AG09319 (cell line): ENCODE results near the gene ANKRD6.
A peak's percentile ranks its signal among the peaks of the same experiment; 100 is the strongest.
"Not testable (repeated sequence)": the region's sequence is repeated elsewhere in the genome, so short reads cannot be mapped to it uniquely, and the experiment has no call there.

Source experiments
- DNase-seq: peaks from one replicate; pipeline ENCODE4 v3.0.0-alpha.2; 2010; ENCODE audit warnings: low read depth; ENCODE audit errors: extremely low read depth
- TF ChIP-seq, protein P1 (sequence below): IDR thresholded peaks from 2 replicates; pipeline ENCODE4 v1.5.1; 2011; ENCODE audit warnings: low read depth, mild to moderate bottlenecking, inconsistent platforms, low read length, moderate library complexity

ANKRD6 gene

DNA sequence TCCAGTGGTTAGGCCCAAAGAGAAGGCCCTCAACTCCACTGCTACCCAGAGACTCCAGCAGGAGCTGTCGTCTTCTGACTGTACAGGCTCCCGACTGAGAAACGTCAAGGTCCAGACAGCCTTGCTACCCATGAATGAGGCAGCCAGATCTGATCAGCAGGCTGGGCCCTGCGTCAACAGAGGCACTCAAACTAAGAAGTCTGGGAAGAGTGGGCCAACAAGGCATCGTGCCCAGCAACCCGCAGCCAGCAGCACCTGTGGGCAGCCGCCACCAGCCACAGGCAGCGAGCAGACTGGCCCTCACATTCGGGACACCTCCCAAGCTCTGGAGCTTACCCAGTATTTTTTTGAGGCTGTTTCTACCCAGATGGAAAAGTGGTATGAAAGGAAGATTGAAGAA is 197.5 kb downstream of the ANKRD6 start:
- TF ChIP-seq, protein P1, sequence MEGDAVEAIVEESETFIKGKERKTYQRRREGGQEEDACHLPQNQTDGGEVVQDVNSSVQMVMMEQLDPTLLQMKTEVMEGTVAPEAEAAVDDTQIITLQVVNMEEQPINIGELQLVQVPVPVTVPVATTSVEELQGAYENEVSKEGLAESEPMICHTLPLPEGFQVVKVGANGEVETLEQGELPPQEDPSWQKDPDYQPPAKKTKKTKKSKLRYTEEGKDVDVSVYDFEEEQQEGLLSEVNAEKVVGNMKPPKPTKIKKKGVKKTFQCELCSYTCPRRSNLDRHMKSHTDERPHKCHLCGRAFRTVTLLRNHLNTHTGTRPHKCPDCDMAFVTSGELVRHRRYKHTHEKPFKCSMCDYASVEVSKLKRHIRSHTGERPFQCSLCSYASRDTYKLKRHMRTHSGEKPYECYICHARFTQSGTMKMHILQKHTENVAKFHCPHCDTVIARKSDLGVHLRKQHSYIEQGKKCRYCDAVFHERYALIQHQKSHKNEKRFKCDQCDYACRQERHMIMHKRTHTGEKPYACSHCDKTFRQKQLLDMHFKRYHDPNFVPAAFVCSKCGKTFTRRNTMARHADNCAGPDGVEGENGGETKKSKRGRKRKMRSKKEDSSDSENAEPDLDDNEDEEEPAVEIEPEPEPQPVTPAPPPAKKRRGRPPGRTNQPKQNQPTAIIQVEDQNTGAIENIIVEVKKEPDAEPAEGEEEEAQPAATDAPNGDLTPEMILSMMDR, result no peak

DNA sequence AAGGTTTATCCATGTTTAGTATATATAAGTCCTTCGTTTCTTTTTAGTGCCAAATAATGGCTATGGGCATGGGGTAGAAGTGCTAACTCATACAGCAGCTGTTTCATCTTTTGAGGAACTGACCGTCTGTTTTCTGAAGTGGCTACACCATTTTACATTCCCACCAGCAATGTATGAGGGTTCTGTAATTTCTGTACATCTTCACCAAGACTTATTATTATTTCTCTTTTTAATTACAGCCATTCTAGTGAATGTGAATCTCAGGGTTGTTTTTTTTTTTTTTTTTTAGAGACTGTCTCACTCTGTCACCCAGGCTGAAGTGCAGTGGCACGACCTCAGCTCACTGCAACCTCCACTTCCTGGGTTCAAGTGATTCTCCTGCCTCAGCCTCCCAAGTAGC is 203.5 kb downstream of the ANKRD6 start:
- DNase-seq, result not testable (repeated sequence)

More for the DNA sequence above, 197.5 kb downstream of the ANKRD6 start:
- no peak for DNase-seq

DNA sequence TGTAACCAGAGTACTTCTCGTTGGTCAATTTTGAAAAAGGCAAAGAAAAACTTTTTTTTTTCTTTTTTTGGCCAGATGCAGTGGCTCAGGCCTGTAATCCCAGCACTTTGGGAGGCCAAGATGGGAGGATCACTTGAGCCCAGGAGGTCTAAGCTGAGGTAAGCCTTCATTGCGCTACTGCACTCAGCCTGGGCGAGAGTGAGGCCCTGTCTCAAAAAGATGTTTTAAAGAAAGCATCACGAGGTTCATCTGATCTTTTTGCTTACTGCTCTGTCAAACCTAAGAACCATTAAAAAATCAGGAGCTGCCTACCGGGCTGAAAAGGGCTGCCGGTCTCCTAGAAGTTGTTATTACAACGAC is 205.0 kb downstream of the ANKRD6 start:
- TF ChIP-seq, protein P1, result no peak
- DNase-seq, result no peak

DNA sequence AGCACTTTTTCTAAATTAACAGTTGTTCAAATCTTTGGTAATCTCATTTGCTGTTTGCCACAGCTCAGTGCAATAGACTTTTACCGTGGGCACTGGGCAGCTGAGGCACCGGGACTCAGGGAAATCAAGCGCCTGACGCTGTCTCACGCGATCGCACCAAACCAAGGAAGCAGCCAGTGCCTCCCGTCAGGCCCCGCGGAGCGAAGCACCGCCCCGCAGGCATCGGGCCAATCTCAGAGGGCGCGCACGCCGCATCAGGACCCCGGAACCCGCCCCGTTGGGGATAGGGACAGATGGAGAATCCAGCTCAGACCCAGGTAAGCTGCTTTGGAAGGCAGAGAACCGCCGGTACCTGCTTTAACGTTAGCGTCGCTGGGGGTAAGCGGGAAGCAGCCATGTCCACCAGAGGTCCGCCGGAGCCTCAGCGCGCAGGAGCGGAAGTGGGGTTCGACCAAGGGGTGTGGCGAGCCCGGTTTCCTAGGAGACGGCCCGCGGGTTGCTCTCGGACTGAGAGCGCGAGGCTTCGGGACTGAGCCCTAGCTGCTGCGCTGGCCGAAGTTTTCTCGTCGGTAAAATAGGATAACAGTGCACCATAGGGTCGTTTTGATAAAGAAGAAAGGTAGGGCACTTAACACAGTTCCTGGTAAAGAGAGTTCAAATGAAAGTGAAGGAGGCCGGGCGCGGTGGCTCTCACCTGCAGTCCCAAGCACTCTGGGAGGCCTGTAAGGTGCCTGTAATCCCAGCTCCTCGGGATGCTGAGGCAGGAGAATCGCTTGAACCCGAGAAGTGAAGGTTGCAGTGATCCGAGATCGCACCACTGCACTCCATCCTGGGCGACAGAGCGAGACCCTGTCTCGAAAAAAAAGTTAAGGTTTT is 205.6 kb downstream of the ANKRD6 start, which contains the start of gene LYRM2:
TSS of gene LYRM2 (minus strand) at position 428 of the 876 bp plus-strand sequence. CDS start at position 397, 31 bp downstream.
- DNase-seq, result peak; percentile 76
- TF ChIP-seq, protein P1, result peak; percentile 5

DNA sequence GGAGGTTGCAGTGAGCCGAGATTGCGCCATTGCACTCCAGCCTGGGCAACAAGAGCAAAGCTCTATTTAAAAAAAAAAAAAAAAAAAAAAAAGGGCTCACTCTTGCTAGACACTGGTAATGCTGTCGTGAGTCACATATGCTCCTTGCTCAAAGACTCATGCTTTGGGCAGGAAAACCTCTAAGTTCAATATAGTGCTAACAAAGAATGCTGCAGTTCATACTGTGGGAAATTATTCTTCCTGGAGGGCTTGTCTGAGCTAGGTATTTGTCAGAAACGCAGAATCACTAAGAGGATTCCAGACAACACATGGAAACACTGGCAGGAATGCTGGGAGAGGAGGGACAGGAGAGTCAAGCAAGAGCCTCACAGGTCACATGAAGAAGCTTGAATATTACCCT is 207.9 kb downstream of the ANKRD6 start:
- no peak for DNase-seq
- TF ChIP-seq, protein P1, result no peak

DNA sequence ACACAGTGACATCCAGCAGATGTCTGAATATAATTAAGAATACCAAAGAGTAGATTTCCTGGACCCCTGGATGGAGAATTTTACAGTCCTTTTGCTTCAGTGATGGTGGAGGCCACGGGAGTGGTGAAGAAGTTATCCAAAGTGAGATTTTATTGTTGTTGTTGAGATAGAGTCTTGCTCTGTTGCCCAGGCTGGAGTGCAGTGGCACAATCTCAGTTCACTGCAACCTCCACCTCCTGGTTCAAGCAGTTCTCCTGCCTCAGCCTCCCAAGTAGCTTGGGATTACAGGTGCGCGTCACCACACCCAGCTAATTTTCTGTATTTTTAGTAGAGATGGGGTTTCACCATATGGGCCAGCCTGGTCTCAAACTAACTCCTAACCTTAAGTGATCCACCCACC is 208.6 kb downstream of the ANKRD6 start:
- not testable (repeated sequence) for DNase-seq

DNA sequence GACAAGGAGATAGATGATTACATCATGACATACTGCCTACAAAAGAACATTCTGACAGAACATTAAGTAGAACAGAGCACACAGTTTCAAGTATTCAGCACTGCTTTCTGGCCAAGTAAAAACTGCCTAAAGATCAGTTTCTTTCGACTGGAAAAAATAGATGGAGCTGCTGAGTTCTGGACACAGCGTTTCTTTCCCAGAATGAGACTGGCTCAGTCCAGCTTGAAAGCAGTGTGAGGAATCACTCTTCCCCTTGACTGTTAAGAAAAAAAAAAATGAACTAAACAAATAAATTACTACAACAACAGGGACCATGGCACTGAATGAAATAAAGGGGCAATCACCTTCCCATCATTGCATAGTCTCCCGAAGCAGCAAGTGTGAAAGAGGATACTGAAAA is 210.0 kb downstream of the ANKRD6 start:
- TF ChIP-seq, protein P1, result no peak
- no peak for DNase-seq

DNA sequence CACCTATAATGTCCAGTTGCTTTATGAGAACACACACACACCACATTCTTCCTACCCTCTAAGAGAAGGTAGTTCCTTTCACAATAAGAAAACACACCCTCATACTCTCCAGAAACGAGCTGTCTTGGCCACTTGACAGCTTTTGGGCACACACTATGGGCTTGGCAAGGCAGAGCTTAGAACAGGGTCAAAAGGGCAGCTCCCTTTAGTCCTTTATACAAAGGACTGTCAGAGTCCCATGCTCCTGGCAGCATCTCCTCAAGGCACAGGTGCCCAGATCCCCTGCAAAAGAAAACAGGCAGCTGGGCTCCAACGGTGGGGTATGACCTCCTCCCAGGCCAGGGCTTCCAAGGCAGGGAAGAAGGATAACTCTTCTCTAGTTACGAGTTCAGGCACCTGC is 210.5 kb downstream of the ANKRD6 start:
- no peak for DNase-seq
- TF ChIP-seq, protein P1, result no peak
